ENCODE results near the gene BMF. TPM values are rescaled to one million over a fixed set of nuclear protein-coding genes. Genes with fewer than 3 reads are reported as not detected.
A peak's percentile ranks its signal among the peaks of the same experiment; 100 is the strongest.
"Not testable (repeated sequence)": the region's sequence is repeated elsewhere in the genome, so short reads cannot be mapped to it uniquely, and the experiment has no call there.

BMF gene
- total RNA-seq, result 37.4 and 43.4 TPM in 2 replicates

- peak; percentile 93 for DNase-seq (ENCODE audit: low read depth)
- TF ChIP-seq CTCF (IDR thresholded peaks at IDR 0.05; ENCODE audit: insufficient read depth, low read length, poor library complexity, severe bottlenecking), result peak; percentile 52
- Histone ChIP-seq H3K27me3 (ENCODE audit: control insufficient read depth, insufficient read depth, low read length) (no peaks in the 10 kb centered on the region), H3K4me3 (ENCODE audit: low read depth, low read length) (peak within 1 kb of the TSS; percentile 82), H3K36me3 (ENCODE audit: control insufficient read depth, insufficient read depth, low read length) (no peaks in the 10 kb centered on the region)
Observed at GRCh38 chr15:40108855-40109735, at the start of gene BMF. Gene BMF (minus strand): TSS chr15:40108879. CDS start chr15:40106086, 2,793 bp downstream.

GRCh38 chr15:40157778-40158447 is 49.2 kb upstream of the BMF start:
- Histone ChIP-seq H3K4me3 (ENCODE audit: low read depth, low read length) (no peak overlapping the region), H3K27me3 (ENCODE audit: control insufficient read depth, insufficient read depth, low read length) (no peaks in the 10 kb centered on the region), H3K36me3 (ENCODE audit: control insufficient read depth, insufficient read depth, low read length) (no peaks in the 10 kb centered on the region)
- no peak for DNase-seq (ENCODE audit: low read depth)
- no peak for TF ChIP-seq CTCF (IDR thresholded peaks at IDR 0.05; ENCODE audit: insufficient read depth, low read length, poor library complexity, severe bottlenecking)

- no peak for TF ChIP-seq CTCF (IDR thresholded peaks at IDR 0.05; ENCODE audit: insufficient read depth, low read length, poor library complexity, severe bottlenecking)
- H3K27me3 ChIP-seq (ENCODE audit: control insufficient read depth, insufficient read depth, low read length), result no peaks in the 10 kb centered on the region
- DNase-seq (ENCODE audit: low read depth), result no peak
- no peaks in the 10 kb centered on the region for H3K36me3 ChIP-seq (ENCODE audit: control insufficient read depth, insufficient read depth, low read length)
- H3K4me3 ChIP-seq (ENCODE audit: low read depth, low read length), result no peak overlapping the region
Observed at GRCh38 chr15:40155270-40155910, 46.7 kb upstream of the BMF start.

- not testable (repeated sequence) for H3K4me3 ChIP-seq (ENCODE audit: low read depth, low read length)
Observed at GRCh38 chr15:40154821-40155220, 46.1 kb upstream of the BMF start.

GRCh38 chr15:40151991-40152390 is 43.3 kb upstream of the BMF start:
- no peaks in the 10 kb centered on the region for H3K27me3 ChIP-seq (ENCODE audit: control insufficient read depth, insufficient read depth, low read length)
- no peak for DNase-seq (ENCODE audit: low read depth)
- no peak for TF ChIP-seq CTCF (IDR thresholded peaks at IDR 0.05; ENCODE audit: insufficient read depth, low read length, poor library complexity, severe bottlenecking)
- H3K4me3 ChIP-seq (ENCODE audit: low read depth, low read length), result no peak overlapping the region
- no peaks in the 10 kb centered on the region for H3K36me3 ChIP-seq (ENCODE audit: control insufficient read depth, insufficient read depth, low read length)

More at GRCh38 chr15:40154821-40155220, 46.1 kb upstream of the BMF start:
- not testable (repeated sequence) for H3K36me3 ChIP-seq (ENCODE audit: control insufficient read depth, insufficient read depth, low read length); DNase-seq (ENCODE audit: low read depth); H3K27me3 ChIP-seq (ENCODE audit: control insufficient read depth, insufficient read depth, low read length)

GRCh38 chr15:40151499-40151898 is 42.8 kb upstream of the BMF start:
- no peak for DNase-seq (ENCODE audit: low read depth)
- no peak for TF ChIP-seq CTCF (IDR thresholded peaks at IDR 0.05; ENCODE audit: insufficient read depth, low read length, poor library complexity, severe bottlenecking)
- Histone ChIP-seq H3K27me3 (ENCODE audit: control insufficient read depth, insufficient read depth, low read length) (no peaks in the 10 kb centered on the region), H3K36me3 (ENCODE audit: control insufficient read depth, insufficient read depth, low read length) (no peaks in the 10 kb centered on the region), H3K4me3 (ENCODE audit: low read depth, low read length) (no peak overlapping the region)
